Measurements from ENCODE around the gene RALB.

RALB gene

DNA sequence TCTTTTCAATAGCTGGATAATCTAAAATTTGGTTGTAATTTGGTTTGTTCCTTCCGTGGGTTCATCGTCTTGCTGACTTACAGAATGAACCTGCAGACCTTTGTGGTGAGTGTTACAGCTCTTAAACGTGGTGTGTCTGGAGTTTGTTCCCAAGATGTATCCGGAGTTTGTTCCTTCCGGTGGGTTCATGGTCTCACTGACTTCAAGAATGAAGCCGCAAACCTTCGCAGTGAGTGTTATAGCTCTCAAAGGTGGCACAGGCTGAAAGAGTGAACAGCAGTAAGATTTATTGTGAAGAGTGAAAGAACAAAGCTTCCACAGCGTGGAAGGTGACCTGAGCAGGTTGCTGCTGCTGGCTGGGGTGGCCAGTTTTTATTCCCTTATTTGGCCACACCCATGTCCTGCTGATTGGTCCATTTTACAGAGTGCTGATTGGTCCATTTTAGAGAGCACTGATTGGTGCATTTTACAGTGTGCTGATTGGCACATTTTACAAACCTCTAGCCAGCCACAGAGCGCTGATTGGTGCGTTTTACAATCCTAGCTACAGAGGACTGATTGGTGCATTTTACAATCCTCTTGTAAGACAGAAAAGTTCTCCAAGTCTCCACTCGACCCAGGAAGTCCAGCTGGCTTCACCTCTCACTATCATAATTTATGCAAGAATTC lies 16.6 kb downstream of the RALB start:
- no peak for DNase-seq

DNA sequence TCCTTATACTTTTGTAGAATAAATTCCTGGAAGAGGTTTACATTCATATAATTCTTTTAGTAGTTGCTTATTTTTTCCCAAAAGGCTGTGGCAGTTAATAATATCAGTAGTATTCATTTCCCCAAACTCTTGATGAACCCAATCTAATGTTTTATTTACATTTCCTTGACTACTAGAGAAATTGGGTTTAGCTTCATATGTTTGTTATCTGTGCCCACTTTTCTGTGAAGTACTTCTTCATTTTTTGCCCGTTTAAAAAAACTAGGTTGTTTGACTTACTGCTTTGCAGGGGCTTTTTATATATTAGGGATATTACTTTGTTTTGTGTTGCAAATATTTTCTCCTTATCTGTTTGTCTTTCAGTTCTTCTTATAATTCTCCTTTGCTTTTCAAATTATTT lies 17.2 kb downstream of the RALB start:
- DNase-seq, result no peak

DNA sequence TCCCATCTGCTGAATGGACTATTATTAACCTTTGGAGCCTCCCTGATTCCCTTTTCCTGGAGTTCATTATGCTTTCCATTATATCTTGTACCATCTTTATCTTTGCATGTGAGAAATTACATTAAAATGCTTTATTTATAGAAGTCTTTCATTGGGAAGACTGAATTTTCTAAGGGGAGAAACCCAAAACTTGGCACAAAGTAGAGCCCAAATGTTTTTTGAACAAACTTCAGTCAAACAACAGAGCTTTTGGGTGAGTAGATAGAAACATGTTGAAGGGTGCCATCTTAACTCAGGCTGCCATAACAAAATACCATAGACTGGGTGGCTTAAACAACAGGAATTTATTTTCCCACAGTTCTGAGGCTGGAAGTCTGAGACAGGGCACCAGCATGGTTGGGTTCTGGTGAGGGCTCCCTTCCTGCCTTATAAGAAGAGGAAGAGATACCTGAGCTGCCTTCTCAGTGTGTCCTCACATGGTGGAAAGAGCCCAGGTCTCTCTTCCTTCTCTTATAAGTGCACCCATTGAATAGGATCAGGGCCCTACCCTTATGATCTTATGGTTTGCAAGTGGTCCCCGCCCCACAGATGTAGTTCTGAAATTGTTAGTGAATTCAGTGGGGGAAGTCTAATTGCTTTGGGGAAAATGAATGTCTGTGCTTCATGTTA lies 19.2 kb downstream of the RALB start:
- DNase-seq, result no peak

DNA sequence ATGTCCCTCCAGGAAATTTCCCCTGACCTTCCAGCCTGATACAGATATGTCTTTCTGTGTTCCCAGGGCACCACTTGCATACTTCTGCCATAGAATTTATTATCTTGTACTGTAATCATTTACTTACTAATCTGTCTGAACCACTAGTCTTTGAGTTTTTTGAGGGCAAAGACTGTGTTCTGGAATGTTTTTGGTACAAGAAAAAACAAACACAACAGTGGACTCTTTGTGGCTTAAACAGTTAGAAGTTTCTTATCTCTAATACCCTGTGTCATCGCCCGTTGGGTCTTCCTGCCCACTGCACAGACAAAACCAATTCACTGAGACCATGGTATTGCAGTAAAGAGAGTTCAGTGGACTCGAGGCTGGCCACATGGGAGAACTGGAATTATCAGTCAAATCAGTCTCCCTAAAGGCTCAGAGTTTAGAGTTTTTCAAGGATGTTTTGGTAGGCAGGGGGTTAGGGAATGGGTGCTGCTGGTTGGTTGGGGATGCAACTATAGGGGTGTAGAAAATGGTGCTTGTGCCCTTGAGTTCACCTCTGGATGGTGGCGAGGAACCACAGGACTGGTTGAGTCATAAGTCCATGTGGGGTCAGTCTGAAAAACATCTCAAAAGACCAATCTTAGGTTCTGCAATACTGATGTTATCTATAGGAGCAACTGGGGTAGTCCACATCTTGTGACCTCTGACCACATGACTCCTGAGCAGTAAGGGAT lies 20.3 kb downstream of the RALB start:
- no peak for DNase-seq

DNA sequence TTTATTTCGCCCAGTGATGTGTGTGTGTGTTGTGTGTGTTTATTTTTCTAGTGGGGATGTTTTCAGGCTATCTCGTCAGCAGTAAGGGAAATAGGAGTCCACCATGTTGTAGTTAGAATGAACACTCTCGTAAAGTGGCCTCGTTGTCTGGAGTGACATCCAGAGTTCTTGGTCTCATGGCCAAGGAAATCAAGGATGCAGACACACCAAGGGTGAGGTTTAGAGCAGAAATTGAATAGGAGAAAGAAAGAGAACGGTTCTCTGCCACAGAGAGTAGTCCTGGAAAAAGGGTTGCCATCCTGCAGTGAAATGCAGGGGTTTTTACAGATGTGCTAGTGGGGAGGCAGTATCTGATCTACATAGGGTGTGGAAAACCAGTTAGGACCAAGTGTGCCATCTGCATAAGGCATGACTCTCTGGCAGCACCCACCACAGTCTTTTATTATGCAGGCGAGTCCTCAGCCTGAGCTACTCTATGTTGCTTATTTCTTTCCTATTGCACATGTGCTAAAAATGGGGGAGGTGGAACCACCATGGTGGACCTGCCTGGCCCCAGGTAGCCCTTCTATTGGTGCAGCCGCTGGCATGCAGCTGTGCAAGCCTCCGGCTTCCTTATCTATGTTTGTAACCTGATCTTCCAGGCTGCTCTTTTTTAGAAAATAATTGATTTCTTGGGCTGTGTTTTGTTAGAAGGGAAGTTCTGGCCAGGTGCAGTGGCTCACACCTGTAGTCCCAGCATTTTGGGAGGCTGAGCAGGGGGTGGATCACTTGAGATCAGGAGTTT lies 23.2 kb downstream of the RALB start:
- DNase-seq, result no peak

DNA sequence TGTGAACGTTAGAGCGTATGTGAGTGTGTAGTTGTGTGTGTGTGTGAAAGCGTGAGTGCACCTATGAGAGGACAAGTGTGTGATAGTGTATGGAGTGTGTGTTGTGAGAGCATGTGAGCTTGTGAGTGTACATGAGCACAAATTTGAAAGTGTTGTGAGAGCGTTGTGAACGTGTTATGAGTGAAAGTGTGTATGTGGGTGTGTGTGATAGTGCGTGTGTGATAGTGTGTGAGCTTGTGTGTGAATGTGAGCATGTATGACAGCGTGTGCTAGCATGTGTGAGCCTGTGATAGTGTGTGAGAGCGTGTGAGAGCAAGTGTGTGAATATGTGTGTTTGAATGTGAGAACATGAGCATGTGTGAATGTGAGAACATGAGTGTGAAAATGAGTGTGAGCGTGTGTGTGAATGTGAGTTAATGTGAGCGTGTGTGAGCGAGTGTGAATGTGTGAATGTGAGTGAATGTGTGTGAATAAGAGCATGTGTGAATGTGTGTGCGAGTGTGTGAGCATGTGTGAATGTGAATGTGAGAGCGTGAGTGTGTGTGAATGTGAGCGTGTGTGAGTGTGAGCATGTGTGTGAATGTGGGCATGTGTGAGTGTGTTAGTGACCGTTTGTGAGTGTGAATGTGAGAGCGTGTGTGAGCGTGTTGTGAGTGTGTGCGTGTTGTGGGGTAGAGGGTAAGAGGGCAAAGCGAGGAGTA lies 25.0 kb downstream of the RALB start:
- DNase-seq, result no peak

DNA sequence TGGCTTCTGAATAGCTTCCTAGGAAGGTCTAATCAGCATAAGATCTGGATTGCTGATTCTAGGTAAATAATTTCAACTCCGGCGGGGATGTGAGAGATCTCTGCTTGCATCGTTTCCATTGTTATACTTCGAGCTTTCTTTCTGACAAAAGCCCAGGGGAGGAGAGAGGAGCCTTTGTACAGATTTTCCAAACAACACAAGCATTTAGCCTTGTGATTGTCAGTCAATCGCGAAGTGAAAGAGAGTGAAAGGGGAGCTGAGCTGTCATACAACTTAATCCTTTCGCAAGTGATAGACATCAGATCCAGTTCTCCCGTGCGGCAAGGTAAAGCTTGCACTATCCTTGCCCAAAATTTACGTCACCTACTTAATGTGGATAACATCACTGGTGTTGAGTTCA lies 26.2 kb downstream of the RALB start:
- DNase-seq, result no peak

DNA sequence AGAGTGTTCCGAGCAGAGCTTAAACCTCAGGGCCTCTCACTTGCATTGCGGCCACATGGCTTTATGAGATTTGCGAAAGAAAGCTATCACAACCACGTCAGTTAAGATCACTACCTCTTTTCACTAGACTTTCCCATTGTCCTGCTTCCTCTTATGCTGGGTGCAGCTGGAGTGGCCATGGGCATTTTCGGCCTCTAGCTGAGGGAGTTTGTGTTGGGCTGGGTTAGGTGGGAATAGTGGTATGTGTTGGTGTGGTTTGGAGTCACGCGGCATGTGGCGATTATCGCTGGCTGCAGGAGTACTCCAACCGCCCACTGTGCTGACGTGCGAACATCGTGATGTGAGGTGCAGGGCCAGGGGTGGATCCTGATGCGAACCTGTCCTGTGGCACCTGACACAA lies 27.1 kb downstream of the RALB start:
- no peak for DNase-seq

DNA sequence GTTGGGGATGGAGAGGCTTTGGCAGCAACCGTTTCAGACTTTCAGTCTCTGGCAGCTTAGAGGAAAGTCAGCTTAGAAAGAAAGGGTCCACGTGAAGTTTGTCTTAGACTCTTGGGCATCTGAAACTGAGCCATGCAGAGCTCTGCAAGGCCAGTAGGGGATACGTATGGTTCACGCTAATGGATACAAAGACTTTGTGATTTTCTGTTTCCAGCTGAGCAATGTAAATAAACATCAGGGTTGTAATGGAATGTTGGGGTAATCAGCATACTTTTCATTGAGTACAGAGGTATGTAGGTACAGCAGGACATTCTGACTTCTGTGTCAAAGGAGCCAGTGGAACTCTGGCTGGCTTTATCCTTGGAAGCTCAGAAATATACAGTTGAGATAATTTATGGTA lies 31.0 kb downstream of the RALB start:
- DNase-seq, result no peak

DNA sequence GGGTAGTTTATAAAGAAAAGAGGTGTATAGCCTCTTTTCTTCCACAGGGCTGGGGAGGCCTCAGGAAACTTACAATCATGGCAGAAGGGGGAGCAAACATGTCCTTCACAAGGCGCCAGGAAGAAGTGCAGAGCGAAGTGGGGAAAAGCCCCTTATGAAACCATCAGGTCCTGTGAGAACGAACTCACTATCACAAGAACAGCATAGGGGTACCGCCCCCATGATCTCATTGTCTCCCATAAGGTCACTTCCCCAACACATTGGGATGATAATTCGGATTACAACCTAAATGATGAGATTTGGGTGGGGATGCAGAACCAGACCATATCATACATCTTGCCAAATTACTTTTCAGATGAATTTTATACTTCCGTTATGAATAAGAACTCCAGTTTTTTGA lies 32.4 kb downstream of the RALB start:
- no peak for DNase-seq

DNA sequence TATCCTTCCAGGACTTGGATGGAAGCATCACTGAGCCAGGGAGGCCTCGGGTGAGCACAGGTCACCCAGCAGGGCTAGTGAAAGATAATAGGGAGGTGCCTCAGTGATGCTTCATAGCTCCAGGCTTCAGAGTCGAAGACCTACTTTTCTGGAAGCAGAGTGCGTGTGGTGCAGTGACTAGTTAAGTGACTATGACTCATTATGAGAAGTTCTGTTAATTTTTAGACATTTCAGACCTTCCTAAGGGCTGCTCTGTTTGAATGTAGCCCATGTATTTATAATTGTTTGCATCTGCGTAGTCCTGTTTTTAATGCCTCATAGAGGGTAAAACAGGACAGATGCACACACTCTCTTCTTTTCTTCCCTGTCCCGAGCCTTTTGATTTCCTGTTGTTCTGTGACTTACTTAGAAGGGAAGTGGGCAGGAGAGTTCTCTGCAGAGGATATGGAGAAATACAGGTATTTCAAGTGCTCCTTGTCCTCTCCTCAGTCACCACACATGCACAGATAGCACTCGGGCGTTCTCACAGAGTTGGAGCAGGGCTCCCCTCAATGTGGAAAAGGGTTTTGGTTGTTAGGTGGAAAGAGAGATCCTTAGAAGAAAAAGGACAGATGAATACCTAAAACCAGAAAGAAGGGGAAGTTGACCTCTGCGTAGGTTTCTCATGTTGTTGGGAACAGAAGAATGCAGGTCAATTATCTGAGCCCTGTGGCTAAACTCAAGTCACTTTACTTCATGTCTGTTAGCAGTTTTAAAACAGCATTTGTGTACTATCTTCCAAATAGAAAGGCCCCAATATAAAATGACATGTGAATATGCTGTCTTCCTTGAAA lies 34.7 kb downstream of the RALB start:
- no peak for DNase-seq

DNA sequence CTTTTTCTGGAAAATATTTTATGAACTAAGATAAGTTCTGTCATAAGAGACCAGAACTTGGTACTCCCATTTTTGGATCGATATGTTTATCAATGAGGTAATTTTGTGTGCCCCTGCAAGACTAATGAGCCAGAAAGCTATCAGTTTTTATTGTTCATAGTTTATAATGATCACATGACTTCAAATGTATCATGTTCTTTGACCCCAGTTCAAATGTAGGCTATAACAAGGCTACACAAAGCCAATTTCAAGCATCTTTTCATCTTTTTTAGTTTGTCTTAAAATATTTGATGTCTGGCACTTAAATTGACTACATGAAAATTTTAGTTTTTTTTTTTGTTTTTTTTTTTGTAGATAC lies 35.3 kb downstream of the RALB start:
- no peak for DNase-seq

DNA sequence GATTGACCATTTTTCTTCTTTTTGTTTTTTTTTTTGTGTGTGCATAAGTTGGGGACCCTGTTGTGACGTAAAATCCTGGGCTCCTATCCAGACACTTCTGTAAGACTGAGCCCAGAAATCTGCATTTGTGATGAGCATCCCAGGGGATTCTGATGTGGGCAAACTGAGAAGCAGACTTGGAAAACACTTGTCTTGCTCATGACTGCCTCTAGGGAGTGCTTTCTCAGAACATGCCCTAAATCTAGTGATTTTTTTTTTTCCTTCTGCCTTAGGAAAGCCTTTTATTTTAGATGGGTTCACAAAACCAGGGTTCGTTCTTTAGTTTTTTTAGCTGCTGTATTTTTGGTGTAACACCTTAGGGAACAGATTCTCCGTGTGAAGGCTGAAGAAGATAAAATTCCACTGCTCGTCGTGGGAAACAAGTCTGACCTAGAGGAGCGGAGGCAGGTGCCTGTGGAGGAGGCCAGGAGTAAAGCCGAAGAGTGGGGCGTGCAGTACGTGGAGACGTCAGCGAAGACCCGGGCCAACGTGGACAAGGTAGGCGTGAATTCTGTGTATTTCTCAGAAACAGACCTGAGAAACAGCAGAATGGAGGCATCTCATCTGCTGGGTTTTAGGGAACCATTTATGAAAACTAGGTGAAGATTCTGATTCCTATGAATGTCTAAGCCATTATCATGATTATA lies 36.7 kb downstream of the RALB start:
- no peak for DNase-seq

DNA sequence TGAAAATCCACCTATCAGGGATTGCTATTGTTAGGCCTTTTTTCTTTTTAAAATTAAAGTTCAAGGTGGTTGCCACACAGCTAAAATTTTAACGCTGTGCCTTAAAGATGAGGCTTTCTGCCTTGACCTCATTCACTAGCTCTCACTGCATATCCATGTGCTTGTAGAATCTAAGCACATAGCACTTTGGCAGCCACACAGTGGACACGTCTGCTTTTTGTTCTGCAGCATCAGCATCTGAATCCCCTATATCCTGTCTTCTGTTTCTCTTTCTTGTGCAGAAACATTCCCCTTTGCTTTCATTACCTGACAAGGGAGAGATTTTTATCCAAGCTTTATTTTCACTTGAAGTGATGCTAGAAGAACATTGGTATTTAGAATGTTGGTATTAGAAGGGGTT lies 38.1 kb downstream of the RALB start:
- DNase-seq, result no peak

DNA sequence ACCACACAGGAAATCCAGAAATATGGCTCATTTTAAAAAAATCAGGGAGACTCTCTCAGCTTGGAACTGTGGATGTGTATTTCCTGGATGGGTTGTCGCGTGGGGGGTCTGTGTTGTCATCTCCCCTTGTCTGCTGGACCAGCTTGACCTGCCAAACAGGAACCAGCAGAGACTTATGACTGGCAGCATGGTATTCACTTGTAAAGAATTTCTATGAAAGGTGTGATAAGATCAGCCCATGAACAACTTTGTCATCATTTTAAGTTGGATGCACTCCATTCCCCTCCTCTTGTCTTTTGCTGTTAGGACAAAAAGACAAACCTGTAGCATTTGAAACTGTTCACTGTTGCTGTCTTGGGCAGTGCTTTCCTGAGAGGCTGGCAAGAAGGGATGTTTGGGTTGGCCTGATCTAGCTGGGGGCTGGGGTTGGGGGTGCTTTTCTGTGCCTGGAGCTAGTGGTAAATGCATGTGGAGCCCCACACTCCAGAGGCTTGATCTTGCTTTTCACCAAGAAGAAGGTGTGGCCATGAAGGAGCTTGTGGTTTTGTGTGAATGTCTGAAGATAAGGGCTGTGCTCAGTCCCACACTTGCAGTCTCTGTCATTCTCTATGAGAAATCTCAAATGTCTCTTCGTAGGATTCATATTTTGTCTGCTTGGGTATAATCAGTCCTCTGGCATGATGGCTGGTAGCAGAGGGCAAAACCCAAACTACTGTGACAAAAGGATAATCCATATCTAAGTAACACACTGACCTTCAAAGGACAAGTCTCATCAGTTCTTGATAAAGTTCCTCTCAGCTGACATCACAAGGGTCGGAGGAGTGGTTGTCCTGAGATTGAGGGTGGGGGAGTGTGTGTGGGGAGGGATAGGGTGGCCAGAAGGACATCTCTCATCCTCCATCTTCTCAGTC lies 39.0 kb downstream of the RALB start:
- no peak for DNase-seq

DNA sequence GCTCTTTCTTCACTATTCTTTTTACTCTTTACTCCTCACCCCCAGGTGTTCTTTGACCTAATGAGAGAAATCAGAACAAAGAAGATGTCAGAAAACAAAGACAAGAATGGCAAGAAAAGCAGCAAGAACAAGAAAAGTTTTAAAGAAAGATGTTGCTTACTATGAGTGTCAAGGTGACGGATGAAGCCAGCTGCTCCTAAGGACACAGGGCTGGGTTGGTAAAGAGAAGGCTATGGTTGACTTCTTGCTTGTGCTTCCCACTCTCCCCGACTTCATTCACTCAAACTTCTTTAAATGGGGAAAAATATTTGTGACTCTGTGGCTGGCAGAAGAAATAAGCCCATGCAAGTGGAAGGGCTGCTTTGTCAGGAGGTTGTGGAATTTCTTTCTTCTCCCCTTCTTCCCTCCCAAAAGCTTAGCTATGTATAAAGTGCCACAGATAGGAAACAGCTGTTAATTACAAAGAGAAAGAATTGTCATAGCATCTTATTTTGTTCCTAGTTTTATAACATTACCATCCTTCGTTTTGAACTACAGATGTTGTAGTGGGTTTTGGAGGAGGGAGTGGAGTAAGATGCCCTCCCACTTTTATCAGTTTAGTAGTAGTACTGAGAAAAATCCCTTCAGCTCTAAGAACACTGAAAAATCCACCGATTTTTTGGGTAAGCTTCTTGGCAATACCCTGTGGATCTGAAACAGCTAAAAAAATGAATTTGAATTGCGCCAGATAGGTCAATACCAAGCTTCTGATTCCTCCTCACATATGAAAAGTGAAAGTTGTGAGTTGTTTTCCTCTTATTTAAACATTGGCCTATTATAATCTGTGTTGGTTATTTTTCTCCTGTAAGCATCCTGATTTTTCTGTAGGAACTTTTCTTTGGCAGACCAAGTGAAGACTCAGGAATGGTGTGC lies 40.7 kb downstream of the RALB start:
- DNase-seq, result no peak

DNA sequence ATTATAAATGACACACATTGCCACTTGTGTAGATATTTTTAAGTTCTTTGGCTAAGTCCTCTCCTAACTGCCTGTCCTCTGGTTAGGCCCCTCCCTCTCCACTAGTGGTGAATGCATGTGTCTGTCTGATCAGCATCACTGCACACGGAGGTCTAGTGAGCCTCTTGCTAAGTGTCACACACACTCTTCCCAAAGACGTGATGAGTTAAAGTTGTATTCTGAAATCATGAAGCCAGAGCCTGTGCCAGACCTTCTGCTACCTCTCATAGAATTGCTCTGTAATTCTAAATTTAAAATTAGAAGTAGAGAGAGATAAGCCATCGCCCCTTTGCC lies 41.3 kb downstream of the RALB start:
- no peak for DNase-seq

DNA sequence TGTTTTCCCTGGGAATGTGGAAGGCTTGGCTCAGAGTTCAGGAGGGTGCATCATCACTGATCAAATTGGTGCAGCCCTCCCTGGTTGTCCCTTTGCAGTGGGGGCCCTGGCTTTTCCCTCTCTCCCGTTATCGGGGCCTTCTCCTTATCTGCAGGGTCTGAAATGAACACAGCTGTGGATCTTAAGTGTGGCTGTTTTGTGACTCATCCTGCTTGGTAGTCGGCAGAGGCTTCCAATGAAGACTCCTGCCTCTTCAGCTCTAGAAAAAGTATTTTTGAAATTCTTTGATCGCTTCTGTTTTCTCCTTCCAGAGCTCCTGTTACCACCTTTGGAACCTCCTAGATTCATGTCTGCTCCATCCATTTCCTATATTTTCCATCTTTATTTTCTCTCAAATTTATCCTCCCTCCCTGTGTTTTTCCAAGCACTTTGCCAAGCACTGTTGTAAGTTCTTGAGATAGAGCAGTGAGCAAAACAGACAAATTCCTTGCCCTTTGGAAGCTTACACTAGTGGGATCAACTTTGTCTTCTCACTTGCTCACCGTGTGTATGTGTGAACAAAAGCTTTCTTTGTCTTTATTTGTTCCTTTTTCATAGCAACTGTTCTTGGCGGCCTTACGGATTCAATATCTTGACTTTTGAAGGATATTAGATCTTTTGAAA lies 45.7 kb downstream of the RALB start:
- DNase-seq, result no peak

DNA sequence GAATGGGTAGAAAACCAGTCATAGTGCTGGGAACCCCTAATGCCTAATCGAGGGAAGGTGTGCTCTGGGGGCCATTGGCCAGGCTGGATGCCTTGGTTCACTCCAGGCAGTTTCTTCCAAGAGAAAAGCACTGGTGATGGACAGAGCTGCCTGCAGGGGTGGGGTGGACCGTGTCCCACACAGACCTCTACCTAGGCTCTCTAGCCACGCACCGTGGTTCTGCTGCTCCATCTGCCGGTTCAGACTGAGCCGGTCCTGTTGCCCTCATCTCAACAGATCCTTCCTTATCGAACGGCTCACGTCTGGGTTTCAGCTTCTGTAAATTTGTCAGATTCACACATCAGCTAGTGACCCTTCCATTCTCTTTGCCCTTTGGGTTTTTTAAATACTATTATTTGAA lies 46.4 kb downstream of the RALB start:
- DNase-seq, result no peak

All from AML-193 (cell line).